ENCODE data around the gene PARVA.
"Not testable (repeated sequence)": the region's sequence is repeated elsewhere in the genome, so short reads cannot be mapped to it uniquely, and the experiment has no call there.

The PARVA gene

GRCh38 chr11:12377106-12377823, at the start of gene PARVA:
Gene PARVA, plus strand, starts transcription at chr11:12377571. Its CDS starts 77 bp downstream, at chr11:12377648.
- DNase-seq (ENCODE audit: low read depth in 2 of 2) = no peak

GRCh38 chr11:12329169-12329568, 48.2 kb upstream of the PARVA start:
- no peak for DNase-seq (ENCODE audit: low read depth in 2 of 2)

- DNase-seq (ENCODE audit: low read depth in 2 of 2) = no peak
Measured at GRCh38 chr11:12329797-12330196, 47.6 kb upstream of the PARVA start.

- DNase-seq (ENCODE audit: low read depth in 2 of 2) = no peak
Measured at GRCh38 chr11:12330485-12331231, 46.7 kb upstream of the PARVA start.

GRCh38 chr11:12331239-12331874, 46.0 kb upstream of the PARVA start:
- peak; percentile 46 to 62 for DNase-seq (ENCODE audit: low read depth in 2 of 2)

GRCh38 chr11:12343526-12343925, 33.8 kb upstream of the PARVA start:
- DNase-seq (ENCODE audit: low read depth in 2 of 2) = no peak

- no peak for DNase-seq (ENCODE audit: low read depth in 2 of 2)
Measured at GRCh38 chr11:12353534-12353933, 23.8 kb upstream of the PARVA start.

- DNase-seq (ENCODE audit: low read depth in 2 of 2) = no peak
Measured at GRCh38 chr11:12354750-12355545, 22.4 kb upstream of the PARVA start.

- DNase-seq (ENCODE audit: low read depth in 2 of 2) = no peak
Measured at GRCh38 chr11:12356944-12357655, 20.3 kb upstream of the PARVA start.

- not testable (repeated sequence) for DNase-seq (ENCODE audit: low read depth in 2 of 2)
Measured at GRCh38 chr11:12357697-12358096, 19.7 kb upstream of the PARVA start.

GRCh38 chr11:12358302-12359188, 18.8 kb upstream of the PARVA start:
- no peak for DNase-seq (ENCODE audit: low read depth in 2 of 2)

GRCh38 chr11:12359761-12360160, 17.6 kb upstream of the PARVA start:
- DNase-seq (ENCODE audit: low read depth in 2 of 2) = no peak

GRCh38 chr11:12361682-12362081, 15.7 kb upstream of the PARVA start:
- no peak for DNase-seq (ENCODE audit: low read depth in 2 of 2)

- DNase-seq (ENCODE audit: low read depth in 2 of 2) = no peak
Measured at GRCh38 chr11:12362857-12363256, 14.5 kb upstream of the PARVA start.

GRCh38 chr11:12363373-12363772, 14.0 kb upstream of the PARVA start:
- DNase-seq (ENCODE audit: low read depth in 2 of 2) = no peak

GRCh38 chr11:12365965-12366575, 11.3 kb upstream of the PARVA start:
- peak in 1 of 2 donors; percentile 23 for DNase-seq (ENCODE audit: low read depth in 2 of 2)

GRCh38 chr11:12367057-12367456, 10.3 kb upstream of the PARVA start:
- not testable (repeated sequence) for DNase-seq (ENCODE audit: low read depth in 2 of 2)

GRCh38 chr11:12372111-12372510, 5.3 kb upstream of the PARVA start:
- DNase-seq (ENCODE audit: low read depth in 2 of 2) = no peak

GRCh38 chr11:12375720-12376119, 1.7 kb upstream of the PARVA start:
- DNase-seq (ENCODE audit: low read depth in 2 of 2) = no peak
